HG03378 (cell line): ENCODE results near the gene TRRAP.
"Not testable (repeated sequence)": the region's sequence is repeated elsewhere in the genome, so short reads cannot be mapped to it uniquely, and the experiment has no call there.

ENCODE experiments used
- ATAC-seq: cut with Tn5 transposase; IDR thresholded peaks from one replicate; pipeline ENCODE4 v1.9.1; 2021; ENCODE audit warnings: mild to moderate bottlenecking, moderate library complexity; ENCODE audit not compliant: unreplicated experiment

TRRAP gene

GRCh38 chr7:98864731-98865453, 13.4 kb upstream of the TRRAP start:
- no peak for ATAC-seq

- ATAC-seq: no peak
These were observed 12.0 kb upstream of the TRRAP start for GRCh38 chr7:98866351-98866750.

GRCh38 chr7:98866765-98867164, 11.6 kb upstream of the TRRAP start:
- no peak for ATAC-seq

GRCh38 chr7:98868450-98868849, 9.9 kb upstream of the TRRAP start:
- no peak for ATAC-seq

GRCh38 chr7:98869027-98869596, 9.2 kb upstream of the TRRAP start:
- ATAC-seq: no peak

GRCh38 chr7:98869597-98870120, 8.7 kb upstream of the TRRAP start, which contains the start of gene TMEM130:
TMEM130 (minus strand) TSS chr7:98870014; CDS start chr7:98869861, 153 bp downstream.
- no peak for ATAC-seq

- peak; percentile 80 for ATAC-seq
These were observed 8.1 kb upstream of the TRRAP start for GRCh38 chr7:98870121-98870651.

- no peak for ATAC-seq
These were observed 7.4 kb upstream of the TRRAP start for GRCh38 chr7:98870807-98871491.

- ATAC-seq: no peak
These were observed 5.9 kb upstream of the TRRAP start for GRCh38 chr7:98872328-98872924.

GRCh38 chr7:98873610-98874009, 4.7 kb upstream of the TRRAP start:
- not testable (repeated sequence) for ATAC-seq

GRCh38 chr7:98874942-98875341, 3.4 kb upstream of the TRRAP start:
- no peak for ATAC-seq

GRCh38 chr7:98875501-98875900, 2.8 kb upstream of the TRRAP start:
- no peak for ATAC-seq

GRCh38 chr7:98877146-98877545, 1.2 kb upstream of the TRRAP start:
- no peak for ATAC-seq

- ATAC-seq: no peak
These were observed 504 bp upstream of the TRRAP start for GRCh38 chr7:98877692-98878364.

- ATAC-seq: peak; percentile 87
These were observed 1.1 kb downstream of the TRRAP start for GRCh38 chr7:98879198-98879978.

GRCh38 chr7:98879979-98880315, 1.6 kb downstream of the TRRAP start:
- no peak for ATAC-seq

- no peak for ATAC-seq
These were observed 2.2 kb downstream of the TRRAP start for GRCh38 chr7:98880485-98880884.

GRCh38 chr7:98881561-98882315, 3.4 kb downstream of the TRRAP start:
- no peak for ATAC-seq

- ATAC-seq: no peak
These were observed 6.1 kb downstream of the TRRAP start for GRCh38 chr7:98884416-98884815.
